NCI-H2227 (cell line): Measurements from ENCODE around the gene PAK6.
A peak's percentile ranks its signal among the peaks of the same experiment; 100 is the strongest.

Experiments used
- DNase-seq: peaks from one replicate; lab custom pipeline; 2025; ENCODE audit not compliant: unreplicated experiment; lab: John Stamatoyannopoulos, UW

PAK6 gene

GRCh38 chr15:40241269-40242212 is 2.7 kb downstream of the PAK6 start:
- no peak for DNase-seq

- no peak for DNase-seq
Observed at GRCh38 chr15:40242213-40242599, 3.3 kb downstream of the PAK6 start.

- DNase-seq: no peak
Observed at GRCh38 chr15:40242601-40243000, 3.7 kb downstream of the PAK6 start.

GRCh38 chr15:40243126-40243810 is 4.4 kb downstream of the PAK6 start:
- DNase-seq: no peak

- no peak for DNase-seq
Observed at GRCh38 chr15:40244961-40245523, 6.2 kb downstream of the PAK6 start.

- DNase-seq: no peak
Observed at GRCh38 chr15:40245666-40246450, 7.0 kb downstream of the PAK6 start.

GRCh38 chr15:40246496-40247280 is 7.8 kb downstream of the PAK6 start:
- no peak for DNase-seq

GRCh38 chr15:40247406-40247971 is 8.6 kb downstream of the PAK6 start:
- DNase-seq: no peak

- DNase-seq: no peak
Observed at GRCh38 chr15:40248006-40248783, 9.3 kb downstream of the PAK6 start.

- DNase-seq: no peak
Observed at GRCh38 chr15:40249477-40250303, 10.8 kb downstream of the PAK6 start.

- DNase-seq: no peak
Observed at GRCh38 chr15:40250304-40250656, 11.4 kb downstream of the PAK6 start.

- no peak for DNase-seq
Observed at GRCh38 chr15:40250771-40251483, 12.1 kb downstream of the PAK6 start.

- no peak for DNase-seq
Observed at GRCh38 chr15:40251486-40252140, 12.8 kb downstream of the PAK6 start.

- DNase-seq: peak; percentile 9
Observed at GRCh38 chr15:40252141-40252437, 13.2 kb downstream of the PAK6 start.

GRCh38 chr15:40252438-40253166 is 13.7 kb downstream of the PAK6 start:
- DNase-seq: peak; percentile 28

GRCh38 chr15:40253167-40253790 is 14.4 kb downstream of the PAK6 start:
- no peak for DNase-seq
